ENCODE results near the gene RPS6KA1. TPM values are rescaled to one million over a fixed set of nuclear protein-coding genes. Genes with fewer than 3 reads are reported as not detected.

Gene RPS6KA1
- total and polyA plus RNA-seq, 9 of the 15 experiments (the other 6 are each of a cell fraction or from before 2014, with no cell fraction given) = 2.4 to 61.0 (median 35.5) TPM

DNA sequence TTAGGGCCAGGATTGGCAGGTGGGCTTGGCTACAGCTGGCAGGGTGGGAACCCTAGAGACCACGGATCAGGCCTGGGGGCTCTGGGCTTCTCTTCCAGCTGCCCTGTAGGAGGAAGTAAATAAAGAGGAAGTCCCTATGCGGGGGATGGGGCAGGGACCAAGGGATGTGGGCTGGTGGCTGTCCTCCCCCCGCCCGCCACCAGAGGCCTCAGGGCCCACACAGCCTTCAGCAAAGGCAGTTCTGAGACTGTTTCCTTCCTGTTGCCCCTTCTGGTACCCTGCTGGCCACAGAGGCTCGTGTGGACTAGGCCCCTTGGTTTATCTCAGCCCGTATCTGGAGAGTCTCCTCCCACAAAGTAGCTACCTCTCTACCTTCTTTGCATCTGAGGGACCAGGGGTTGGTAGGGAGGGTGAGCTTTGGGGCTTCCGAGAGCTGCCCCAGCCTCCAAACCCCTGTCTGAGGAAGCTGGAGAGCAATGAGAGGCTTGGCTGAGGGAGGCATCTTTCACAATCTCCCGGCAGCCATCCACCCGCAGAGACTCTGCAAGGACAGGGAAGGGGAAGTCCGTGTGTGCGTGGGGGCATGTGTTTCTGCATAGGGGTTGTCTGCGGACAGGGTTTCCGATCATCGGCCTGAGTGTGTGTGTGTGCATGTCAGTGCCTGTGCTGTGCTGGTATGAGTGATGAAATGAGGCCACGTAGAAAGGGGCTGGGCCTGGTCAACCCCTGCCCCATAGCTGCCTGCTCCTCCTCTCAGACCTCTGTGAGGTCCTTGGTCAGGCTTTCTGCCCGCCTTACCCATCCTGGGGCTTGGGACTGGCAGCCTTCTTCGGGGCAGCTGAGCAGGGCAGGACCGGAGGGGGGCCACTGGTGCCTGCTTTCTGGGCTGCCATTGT is 12.5 kb downstream of the RPS6KA1 start (continued):
- TF ChIP-seq, protein P1, sequence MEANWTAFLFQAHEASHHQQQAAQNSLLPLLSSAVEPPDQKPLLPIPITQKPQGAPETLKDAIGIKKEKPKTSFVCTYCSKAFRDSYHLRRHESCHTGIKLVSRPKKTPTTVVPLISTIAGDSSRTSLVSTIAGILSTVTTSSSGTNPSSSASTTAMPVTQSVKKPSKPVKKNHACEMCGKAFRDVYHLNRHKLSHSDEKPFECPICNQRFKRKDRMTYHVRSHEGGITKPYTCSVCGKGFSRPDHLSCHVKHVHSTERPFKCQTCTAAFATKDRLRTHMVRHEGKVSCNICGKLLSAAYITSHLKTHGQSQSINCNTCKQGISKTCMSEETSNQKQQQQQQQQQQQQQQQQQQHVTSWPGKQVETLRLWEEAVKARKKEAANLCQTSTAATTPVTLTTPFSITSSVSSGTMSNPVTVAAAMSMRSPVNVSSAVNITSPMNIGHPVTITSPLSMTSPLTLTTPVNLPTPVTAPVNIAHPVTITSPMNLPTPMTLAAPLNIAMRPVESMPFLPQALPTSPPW (CRISPR knock-in tag; IDR thresholded peaks at IDR 0.05) = peak; percentile 98
- peak; percentile 16 for TF ChIP-seq HNRNPLL (IDR thresholded peaks at IDR 0.05; ENCODE audit: low read depth, low read length, poor library complexity, severe bottlenecking)
- peak; percentile 78; the same call in 1 of the 2 replicates for TF ChIP-seq MYNN (IDR thresholded peaks at IDR 0.05)
- no peak for TF ChIP-seq MYNN (CRISPR knock-in tag; IDR thresholded peaks at IDR 0.05)
- TF ChIP-seq MTA1 (IDR thresholded peaks at IDR 0.05; ENCODE audit: borderline replicate concordance) = 0 out of 2 replicates have a peak, but pooled peaks have one; percentile 26
- peak in 1 of 3 experiments; percentile 20 for TF ChIP-seq YY1 (IDR thresholded peaks at IDR 0.05; ENCODE audit: borderline replicate concordance in 1 of 3, control insufficient read depth in 1 of 3, extremely low read depth in 1 of 3, insufficient read depth in 3 of 3, insufficient read length in 1 of 3, insufficient replicate concordance in 2 of 3, low read depth in 1 of 3, low read length in 2 of 3)
- TF ChIP-seq, protein P2, sequence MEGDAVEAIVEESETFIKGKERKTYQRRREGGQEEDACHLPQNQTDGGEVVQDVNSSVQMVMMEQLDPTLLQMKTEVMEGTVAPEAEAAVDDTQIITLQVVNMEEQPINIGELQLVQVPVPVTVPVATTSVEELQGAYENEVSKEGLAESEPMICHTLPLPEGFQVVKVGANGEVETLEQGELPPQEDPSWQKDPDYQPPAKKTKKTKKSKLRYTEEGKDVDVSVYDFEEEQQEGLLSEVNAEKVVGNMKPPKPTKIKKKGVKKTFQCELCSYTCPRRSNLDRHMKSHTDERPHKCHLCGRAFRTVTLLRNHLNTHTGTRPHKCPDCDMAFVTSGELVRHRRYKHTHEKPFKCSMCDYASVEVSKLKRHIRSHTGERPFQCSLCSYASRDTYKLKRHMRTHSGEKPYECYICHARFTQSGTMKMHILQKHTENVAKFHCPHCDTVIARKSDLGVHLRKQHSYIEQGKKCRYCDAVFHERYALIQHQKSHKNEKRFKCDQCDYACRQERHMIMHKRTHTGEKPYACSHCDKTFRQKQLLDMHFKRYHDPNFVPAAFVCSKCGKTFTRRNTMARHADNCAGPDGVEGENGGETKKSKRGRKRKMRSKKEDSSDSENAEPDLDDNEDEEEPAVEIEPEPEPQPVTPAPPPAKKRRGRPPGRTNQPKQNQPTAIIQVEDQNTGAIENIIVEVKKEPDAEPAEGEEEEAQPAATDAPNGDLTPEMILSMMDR (IDR thresholded peaks at IDR 0.05 in 2 of 3, conservative IDR thresholded peaks at IDR 0.05 in 1 of 3; ENCODE audit: insufficient read depth in 2 of 3, low read depth in 1 of 3, low read length in 3 of 3) = peak; percentile 86 to 89 (median 88)
- TF ChIP-seq ZNF830 (CRISPR knock-in tag; IDR thresholded peaks at IDR 0.05) = no peak
- no peak for TF ChIP-seq COPS2 (conservative IDR thresholded peaks at IDR 0.05)
- TF ChIP-seq ETV6 (IDR thresholded peaks at IDR 0.05; ENCODE audit: borderline replicate concordance in 1 of 2, low read depth in 2 of 2, low read length in 1 of 2) = peak; percentile 79 to 93
- no peak for TF ChIP-seq ETV6 (CRISPR knock-in tag; IDR thresholded peaks at IDR 0.05; ENCODE audit: borderline replicate concordance)
- TF ChIP-seq LEF1 (IDR thresholded peaks at IDR 0.05) = 0 out of 2 replicates have a peak, but pooled peaks have one; percentile 51
- peak; percentile 95 for TF ChIP-seq SMARCE1 (IDR thresholded peaks at IDR 0.05)
- TF ChIP-seq, protein P3, sequence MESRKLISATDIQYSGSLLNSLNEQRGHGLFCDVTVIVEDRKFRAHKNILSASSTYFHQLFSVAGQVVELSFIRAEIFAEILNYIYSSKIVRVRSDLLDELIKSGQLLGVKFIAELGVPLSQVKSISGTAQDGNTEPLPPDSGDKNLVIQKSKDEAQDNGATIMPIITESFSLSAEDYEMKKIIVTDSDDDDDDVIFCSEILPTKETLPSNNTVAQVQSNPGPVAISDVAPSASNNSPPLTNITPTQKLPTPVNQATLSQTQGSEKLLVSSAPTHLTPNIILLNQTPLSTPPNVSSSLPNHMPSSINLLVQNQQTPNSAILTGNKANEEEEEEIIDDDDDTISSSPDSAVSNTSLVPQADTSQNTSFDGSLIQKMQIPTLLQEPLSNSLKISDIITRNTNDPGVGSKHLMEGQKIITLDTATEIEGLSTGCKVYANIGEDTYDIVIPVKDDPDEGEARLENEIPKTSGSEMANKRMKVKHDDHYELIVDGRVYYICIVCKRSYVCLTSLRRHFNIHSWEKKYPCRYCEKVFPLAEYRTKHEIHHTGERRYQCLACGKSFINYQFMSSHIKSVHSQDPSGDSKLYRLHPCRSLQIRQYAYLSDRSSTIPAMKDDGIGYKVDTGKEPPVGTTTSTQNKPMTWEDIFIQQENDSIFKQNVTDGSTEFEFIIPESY (CRISPR knock-in tag; IDR thresholded peaks at IDR 0.05) = peak; percentile 59; the same call in 1 of the 2 replicates
- TF ChIP-seq HMGN3 (IDR thresholded peaks at IDR 0.05; ENCODE audit: borderline replicate concordance, extremely low read depth, insufficient read length, low read depth, low read length) = peak; percentile 80
- peak; percentile 76 for TF ChIP-seq KLF16 (IDR thresholded peaks at IDR 0.05)
- TF ChIP-seq NFIC (IDR thresholded peaks at IDR 0.05) = 0 out of 2 replicates have a peak, but pooled peaks have one; percentile 10
- TF ChIP-seq NEUROD1 (IDR thresholded peaks at IDR 0.05; ENCODE audit: borderline replicate concordance, low read depth, low read length, partially characterized antibody) = peak; percentile 61
- peak; percentile 45; the same call in 1 of the 2 replicates for TF ChIP-seq RNF2 (IDR thresholded peaks at IDR 0.05)
- TF ChIP-seq ZNF311 (CRISPR knock-in tag; IDR thresholded peaks at IDR 0.05) = no peak
- 0 out of 2 replicates have a peak, but pooled peaks have one; percentile 7 for TF ChIP-seq GATAD2A (IDR thresholded peaks at IDR 0.05)
- TF ChIP-seq ZFP36 (IDR thresholded peaks at IDR 0.05; ENCODE audit: low read depth, low read length, partially characterized antibody) = no peak
- peak in 1 of 2 experiments; percentile 26; a peak in 2 of 4 replicates for TF ChIP-seq NRF1 (conservative IDR thresholded peaks at IDR 0.05 in 1 of 2, IDR thresholded peaks at IDR 0.05 in 1 of 2)
